ENCODE results near the gene COMTD1. TPM values are rescaled to one million over a fixed set of nuclear protein-coding genes. Genes with fewer than 3 reads are reported as not detected.

Gene COMTD1
- total RNA-seq, 2 donors from 2014 or later: 81.7 to 82.4 TPM

Other genes with a start within 250 kb of the COMTD1 start
- 10 to 100 TPM; 12.0 to 20.3 TPM for gene SAMD8, start 124.3 kb downstream of the COMTD1 start, total RNA-seq
- gene VDAC2, start 25.2 kb downstream of the COMTD1 start, total RNA-seq: 100 to 1,000 TPM; 288 to 359 TPM
- gene ZNF503, start 165.8 kb upstream of the COMTD1 start, total RNA-seq: 1 to 10 TPM; 3.8 to 9.9 TPM
- gene LRMDA, start 195.7 kb upstream of the COMTD1 start, total RNA-seq: 10 to 100 TPM in 1 of 2 donors, 1 to 10 TPM in 1; 8.1 to 10.6 TPM

Measured in left colon (tissue), 2 donors.